A549 (cell line): ENCODE data around the gene RFK. TPM values are rescaled to one million over a fixed set of nuclear protein-coding genes. Genes with fewer than 3 reads are reported as not detected.
A peak's percentile ranks its signal among the peaks of the same experiment; 100 is the strongest.

ENCODE experiments used
- ATAC-seq, 2 experiments: fragments of 200-7000 bp in 1 of 2; fragments of >200 bp in 1 of 2; cut with Nextera tagmentation in 1 of 2; cut with Tn5 transposase in 1 of 2; 3 replicates each; pipeline versions ENCODE4 v1.8.0 to v1.9.1; 2018 to 2020; ENCODE audit warnings: mild to moderate bottlenecking in 1 of 2, moderate library complexity in 1 of 2
- CTCF ChIA-PET: fragments of 300-600 bp; sonication (Branson Sonifier 250); formaldehyde crosslinking; extraction: SDS; loops from one replicate; lab custom pipeline; 2021; ENCODE audit warnings: antibody characterized with exemption, inconsistent platforms; lab: Yijun Ruan, JAX
- POLR2A ChIA-PET: fragments of 350-600 bp; formaldehyde crosslinking; extraction: SDS; loops from one replicate; lab custom pipeline; 2021; ENCODE audit warnings: antibody characterized with exemption, inconsistent platforms; lab: Yijun Ruan, JAX
- DNase-seq, 2 experiments: peaks; one replicate each; pipeline versions ENCODE4 v3.0.0 to v3.0.0-alpha.2; 2011 to 2016; ENCODE audit warnings: low read depth in 1 of 2, low spot score in 1 of 2
- FAIRE-seq: peaks from 2 replicates; lab custom pipeline; 2011; peaks lifted over from hg19 to GRCh38; lab: Jason Lieb, UNC
- H3K27ac ChIP-seq, 2 experiments: fragments of >200 bp; sonication (Bioruptor Twin); formaldehyde crosslinking; 3 replicates each; pipeline ENCODE4 v1.5.1; 2016 to 2017
- H3K4me1 ChIP-seq: fragments of >200 bp; sonication (Bioruptor Twin); formaldehyde crosslinking; 3 replicates; pipeline ENCODE4 v1.6.1; 2016
- H3K4me2 ChIP-seq: fragments of >200 bp; sonication (Bioruptor Twin); formaldehyde crosslinking; 3 replicates; pipeline ENCODE4 v1.6.1; 2016
- H3K4me3 ChIP-seq: fragments of >200 bp; sonication (Bioruptor Twin); formaldehyde crosslinking; 3 replicates; pipeline ENCODE4 v1.5.1; 2016
- H3K9me3 ChIP-seq: fragments of >200 bp; sonication (Bioruptor Twin); formaldehyde crosslinking; 3 replicates; pipeline ENCODE4 v1.6.1; 2016
- CBX2 ChIP-seq: fragments of 200-600 bp; sonication (generic); IDR thresholded peaks from 2 replicates; pipeline ENCODE4 v1.6.1; 2016; ENCODE audit warnings: low read depth, mild to moderate bottlenecking, borderline replicate concordance
- CBX8 ChIP-seq: fragments of 200-600 bp; sonication (generic); IDR thresholded peaks from 2 replicates; pipeline ENCODE4 v1.6.1; 2016
- CEBPB ChIP-seq, 2 experiments: fragments of >200 bp in 1 of 2; sonication (Bioruptor Twin) in 1 of 2; formaldehyde crosslinking in 1 of 2; IDR thresholded peaks; 2 replicates each; pipeline ENCODE4 v1.6.1; 2012 to 2016
- CHD2 ChIP-seq: fragments of 150-350 bp; IDR thresholded peaks from 2 replicates; pipeline ENCODE4 v1.6.1; 2014; ENCODE audit warnings: low read length; ENCODE audit not compliant: partially characterized antibody
- EHF ChIP-seq: fragments of 250-450 bp; sonication (Bioruptor Pico); IDR thresholded peaks from 2 replicates; pipeline ENCODE4 v1.5.0; 2020; ENCODE audit warnings: mild to moderate bottlenecking
- ELK1 ChIP-seq: fragments of 150-350 bp; IDR thresholded peaks from 2 replicates; pipeline ENCODE4 v1.6.1; 2014; ENCODE audit warnings: low read depth, mild to moderate bottlenecking, low read length
- ESRRA ChIP-seq: fragments of 150-350 bp; IDR thresholded peaks from 2 replicates; pipeline ENCODE4 v1.6.1; 2014; ENCODE audit warnings: mild to moderate bottlenecking, low read length, borderline replicate concordance
- FOSB ChIP-seq: fragments of 250-450 bp; sonication (Bioruptor Pico); IDR thresholded peaks from 2 replicates; pipeline ENCODE4 v1.5.0; 2020; ENCODE audit warnings: mild to moderate bottlenecking, moderate library complexity
- FOSL2 ChIP-seq, 2 experiments: fragments of 450-650 bp in 1 of 2; fragments of >200 bp in 1 of 2; sonication (Bioruptor Twin) in 1 of 2; formaldehyde crosslinking; IDR thresholded peaks; 2 replicates each; pipeline versions ENCODE4 v1.5.0 to v1.6.1; 2016 to 2020; ENCODE audit warnings: mild to moderate bottlenecking in 1 of 2, moderate library complexity in 1 of 2
- FOXS1 ChIP-seq: fragments of 250-450 bp; sonication (Bioruptor Pico); IDR thresholded peaks from 2 replicates; pipeline ENCODE4 v1.5.0; 2020; ENCODE audit warnings: mild to moderate bottlenecking, moderate library complexity
- JUN ChIP-seq, 2 experiments: fragments of >200 bp; sonication (Bioruptor Twin); formaldehyde crosslinking; IDR thresholded peaks; 2 replicates in 1 of 2; 3 replicates in 1 of 2; pipeline ENCODE4 v1.6.1; 2016 to 2017
- JUNB ChIP-seq: fragments of >200 bp; sonication (Bioruptor Twin); formaldehyde crosslinking; IDR thresholded peaks from 2 replicates; pipeline ENCODE4 v1.6.1; 2016
- KDM1A ChIP-seq: fragments of 200-600 bp; sonication (generic); IDR thresholded peaks from 2 replicates; pipeline ENCODE4 v1.6.1; 2016; ENCODE audit warnings: low read depth, mild to moderate bottlenecking
- MAX ChIP-seq: IDR thresholded peaks from 2 replicates; pipeline ENCODE4 v1.6.1; 2012
- MYC ChIP-seq: IDR thresholded peaks from 2 replicates; pipeline ENCODE4 v1.6.1; 2012; ENCODE audit warnings: mild to moderate bottlenecking, inconsistent platforms, low read length, improper control_type of control experiment, borderline replicate concordance
- NPAS2 ChIP-seq: fragments of 250-450 bp; sonication (Bioruptor Pico); IDR thresholded peaks from 2 replicates; pipeline ENCODE4 v1.8.0; 2022; ENCODE audit warnings: mild to moderate bottlenecking, moderate library complexity, borderline replicate concordance
- RCOR1 ChIP-seq: fragments of 150-350 bp; IDR thresholded peaks from 2 replicates; pipeline ENCODE4 v1.6.1; 2014; ENCODE audit warnings: antibody characterized with exemption, low read length, low read depth
- RFX5 ChIP-seq: fragments of 450-650 bp; IDR thresholded peaks from 2 replicates; pipeline ENCODE4 v1.7.1; 2014; ENCODE audit warnings: antibody characterized with exemption, mild to moderate bottlenecking, moderate library complexity
- SREBF2 ChIP-seq: fragments of 450-650 bp; IDR thresholded peaks from 2 replicates; pipeline ENCODE4 v1.6.1; 2014; ENCODE audit warnings: mild to moderate bottlenecking, moderate library complexity
- ZFP36 ChIP-seq: fragments of 450-650 bp; IDR thresholded peaks from 2 replicates; pipeline ENCODE4 v1.6.1; 2014; ENCODE audit warnings: borderline replicate concordance; ENCODE audit not compliant: partially characterized antibody
- ZSCAN20 ChIP-seq: fragments of 250-450 bp; sonication (Bioruptor Pico); IDR thresholded peaks from 2 replicates; pipeline ENCODE4 v1.8.0; 2022; ENCODE audit warnings: mild to moderate bottlenecking, moderate library complexity
- WGBS: methylation state at CpG from one replicate; pipeline ENCODE4 v1.1.6; 2017; ENCODE audit errors: missing lambda C conversion rate; 5-methylcytosine and 5-hydroxymethylcytosine counted together
- polyA plus RNA-seq, 4 experiments: library from polyadenylated mRNA; depleted of rRNA in 3 of 4; stranded (reverse); fragments of >200 nt; fragmentation: RNase III in 1 of 4; extraction: RNeasy Plus Mini Kit Qiagen cat#74134 plus additional on column Dnase treatment in 1 of 4; gene quantifications; 2 replicates in 3 of 4; 3 replicates in 1 of 4; pipeline ENCODE4 v1.2.3, GENCODE V29; 2011 to 2017
- TF ChIP-seq, protein P1 (sequence below): fragments of 200-600 bp; sonication (generic); IDR thresholded peaks from 2 replicates; pipeline ENCODE4 v1.6.1; 2016; ENCODE audit warnings: antibody characterized with exemption, mild to moderate bottlenecking, moderate library complexity

The RFK gene
- polyA plus RNA-seq, 2 of the 4 experiments (the other 2 are of a cell fraction), result 50.5 to 184 TPM

GRCh38 chr9:76369583-76369982 is 24.6 kb downstream of the RFK start (continued):
- TF ChIP-seq, protein P1, sequence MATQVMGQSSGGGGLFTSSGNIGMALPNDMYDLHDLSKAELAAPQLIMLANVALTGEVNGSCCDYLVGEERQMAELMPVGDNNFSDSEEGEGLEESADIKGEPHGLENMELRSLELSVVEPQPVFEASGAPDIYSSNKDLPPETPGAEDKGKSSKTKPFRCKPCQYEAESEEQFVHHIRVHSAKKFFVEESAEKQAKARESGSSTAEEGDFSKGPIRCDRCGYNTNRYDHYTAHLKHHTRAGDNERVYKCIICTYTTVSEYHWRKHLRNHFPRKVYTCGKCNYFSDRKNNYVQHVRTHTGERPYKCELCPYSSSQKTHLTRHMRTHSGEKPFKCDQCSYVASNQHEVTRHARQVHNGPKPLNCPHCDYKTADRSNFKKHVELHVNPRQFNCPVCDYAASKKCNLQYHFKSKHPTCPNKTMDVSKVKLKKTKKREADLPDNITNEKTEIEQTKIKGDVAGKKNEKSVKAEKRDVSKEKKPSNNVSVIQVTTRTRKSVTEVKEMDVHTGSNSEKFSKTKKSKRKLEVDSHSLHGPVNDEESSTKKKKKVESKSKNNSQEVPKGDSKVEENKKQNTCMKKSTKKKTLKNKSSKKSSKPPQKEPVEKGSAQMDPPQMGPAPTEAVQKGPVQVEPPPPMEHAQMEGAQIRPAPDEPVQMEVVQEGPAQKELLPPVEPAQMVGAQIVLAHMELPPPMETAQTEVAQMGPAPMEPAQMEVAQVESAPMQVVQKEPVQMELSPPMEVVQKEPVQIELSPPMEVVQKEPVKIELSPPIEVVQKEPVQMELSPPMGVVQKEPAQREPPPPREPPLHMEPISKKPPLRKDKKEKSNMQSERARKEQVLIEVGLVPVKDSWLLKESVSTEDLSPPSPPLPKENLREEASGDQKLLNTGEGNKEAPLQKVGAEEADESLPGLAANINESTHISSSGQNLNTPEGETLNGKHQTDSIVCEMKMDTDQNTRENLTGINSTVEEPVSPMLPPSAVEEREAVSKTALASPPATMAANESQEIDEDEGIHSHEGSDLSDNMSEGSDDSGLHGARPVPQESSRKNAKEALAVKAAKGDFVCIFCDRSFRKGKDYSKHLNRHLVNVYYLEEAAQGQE, result no peak

GRCh38 chr9:76366275-76366674 is 28.0 kb downstream of the RFK start:
- H3K27ac ChIP-seq, result peak overlapping the region in 1 of 2 experiments; percentile 68; a peak in 3 of 6 replicates
- ChIA-PET CTCF (interaction anchor here (0.7 kb wide), 1 partner anchor 9 kb away, joined by 5 read pairs; no protein-coding TSS in a partner anchor), POLR2A (interaction anchor here (1.8 kb wide), 1 partner anchor 28 kb away, joined by 7 read pairs; the partner anchor contains the start of gene RFK)
- H3K4me3 ChIP-seq, result no peak overlapping the region
- FAIRE-seq, result no peak
- TF ChIP-seq CBX8 (no peak), RFX5 (no peak), RCOR1 (no peak), ELK1 (no peak), ZFP36 (no peak), FOSL2 (IDR thresholded peaks at IDR 0.05) (no peak), FOSL2 (CRISPR knock-in tag; IDR thresholded peaks at IDR 0.05) (peak; percentile 55; the same call in 1 of the 2 replicates), NPAS2 (no peak)
- WGBS, result 74% methylated on average over 4 of the region's 4 CpGs
- H3K4me1 ChIP-seq, result peaks cover 55% of the 10 kb centered on the region
- DNase-seq, result no peak
- H3K4me2 ChIP-seq, result no peak overlapping the region
- no peaks in the 10 kb centered on the region for H3K9me3 ChIP-seq
- ATAC-seq, result no peak

GRCh38 chr9:76365028-76365427 is 29.2 kb downstream of the RFK start:
- DNase-seq (peak in 1 of 2 experiments; percentile 62), ATAC-seq (peak; percentile 71 to 82; a peak in 5 of 6 replicates)
- 7% methylated on average over 1 of the region's 1 CpG for WGBS

DNA sequence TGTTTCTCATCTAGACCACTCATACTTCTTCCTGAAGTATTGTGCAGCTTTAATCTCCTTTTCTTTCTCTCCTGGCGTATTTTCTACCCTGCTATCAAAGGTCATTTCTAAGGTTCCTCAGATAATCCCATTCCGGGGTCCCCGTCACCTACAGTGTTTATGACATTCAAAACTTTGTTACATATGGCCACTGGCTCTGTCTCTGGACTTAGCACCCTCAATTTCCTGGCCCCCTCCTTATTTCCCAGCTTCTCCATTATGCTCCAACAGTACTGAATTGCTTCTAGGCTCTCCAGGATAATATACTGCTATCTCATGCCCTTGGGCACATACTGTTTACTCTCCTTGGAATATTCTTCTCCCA is 31.2 kb downstream of the RFK start:
- WGBS, result 87% methylated on average over 3 of the region's 3 CpGs
- Histone ChIP-seq H3K9me3 (no peaks in the 10 kb centered on the region), H3K27ac (peak overlapping the region in 1 of 2 experiments; percentile 36; a peak in 2 of 6 replicates), H3K4me1 (peaks cover 28% of the 10 kb centered on the region), H3K4me2 (no peak overlapping the region), H3K4me3 (no peak overlapping the region)
- ChIA-PET CTCF (interaction anchor here (0.7 to 1.7 kb wide), 3 partner anchors 9 to 31 kb away, joined by 4 to 6 read pairs (median 6); partner anchors contain the start of gene RFK), POLR2A (no interaction called here)
- no peak for ATAC-seq
- no peak for FAIRE-seq
- DNase-seq, result no peak
- no peak for TF ChIP-seq ZSCAN20 (CRISPR knock-in tag)
- no peak for TF ChIP-seq FOXS1
- TF ChIP-seq EHF (CRISPR knock-in tag), result no peak
- TF ChIP-seq CHD2, result no peak
- no peak for TF ChIP-seq ESRRA
- no peak for TF ChIP-seq CBX2
- no peak for TF ChIP-seq MYC
- TF ChIP-seq SREBF2, result no peak
- TF ChIP-seq FOSB (CRISPR knock-in tag), result no peak
- no peak for TF ChIP-seq KDM1A
- no peak for TF ChIP-seq JUNB
- no peak for TF ChIP-seq ELK1
- no peak for TF ChIP-seq JUN (IDR thresholded peaks at IDR 0.05)

More at GRCh38 chr9:76365028-76365427, 29.2 kb downstream of the RFK start:
- POLR2A ChIA-PET, result interaction anchor here (1.8 kb wide), 1 partner anchor 30 kb away, joined by 7 read pairs; the partner anchor contains the start of gene RFK
- peaks cover 42% of the 10 kb centered on the region for H3K4me1 ChIP-seq
- CTCF ChIA-PET, result no interaction called here
- H3K4me2 ChIP-seq, result peak overlapping the region; percentile 40
- H3K9me3 ChIP-seq, result no peaks in the 10 kb centered on the region
- peak; percentile 66 for TF ChIP-seq FOSL2 (IDR thresholded peaks at IDR 0.05)
- TF ChIP-seq FOSL2 (CRISPR knock-in tag; IDR thresholded peaks at IDR 0.05), result peak; percentile 85
- no peak for TF ChIP-seq RFX5
- peak; percentile 32; the same call in 1 of the 2 replicates for TF ChIP-seq MAX
- peak in 1 of 2 experiments; percentile 48; a peak in 1 of 4 replicates for TF ChIP-seq CEBPB (IDR thresholded peaks at IDR 0.05)
- no peak overlapping the region for H3K4me3 ChIP-seq
- FAIRE-seq, result peak; percentile 7
- H3K27ac ChIP-seq, result peak overlapping the region in 1 of 2 experiments; percentile 36; a peak in 3 of 6 replicates
